Measurements from ENCODE around the gene AIFM1.

DNA sequence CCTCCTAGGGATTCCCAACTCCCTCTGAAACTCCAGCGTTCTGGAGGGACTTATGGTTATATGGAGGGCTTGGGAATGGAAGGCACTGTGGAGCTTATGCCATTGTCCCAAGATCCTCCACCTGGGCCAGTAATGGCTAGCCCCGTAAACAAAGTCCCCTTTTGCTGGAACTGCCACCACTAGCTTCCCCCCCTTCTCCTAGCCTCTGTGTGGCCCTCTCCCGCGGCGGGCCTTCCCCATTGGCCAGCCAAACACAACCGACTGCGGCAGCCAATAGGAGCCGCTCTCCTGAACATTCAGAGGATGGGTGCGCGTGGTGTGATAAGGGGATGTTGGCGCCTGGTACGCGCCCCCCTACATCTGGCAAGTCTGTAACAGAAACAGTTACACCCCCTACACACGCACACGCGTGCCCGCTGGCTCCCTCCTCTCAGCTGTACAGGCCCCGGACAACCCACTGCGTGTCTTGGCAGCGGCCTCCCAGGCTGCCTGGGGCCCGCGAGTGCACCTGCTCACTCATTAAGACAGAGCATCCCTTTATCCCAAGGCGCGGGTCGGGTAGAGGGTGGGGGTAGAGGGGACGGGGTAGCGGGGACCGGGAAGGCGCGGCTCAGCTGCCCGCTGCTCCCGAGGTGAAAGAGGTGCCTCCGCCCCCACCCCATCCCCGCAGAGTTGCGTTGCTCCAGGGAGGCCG is 5.3 kb upstream of the AIFM1 start:
- TF ChIP-seq, protein P1, sequence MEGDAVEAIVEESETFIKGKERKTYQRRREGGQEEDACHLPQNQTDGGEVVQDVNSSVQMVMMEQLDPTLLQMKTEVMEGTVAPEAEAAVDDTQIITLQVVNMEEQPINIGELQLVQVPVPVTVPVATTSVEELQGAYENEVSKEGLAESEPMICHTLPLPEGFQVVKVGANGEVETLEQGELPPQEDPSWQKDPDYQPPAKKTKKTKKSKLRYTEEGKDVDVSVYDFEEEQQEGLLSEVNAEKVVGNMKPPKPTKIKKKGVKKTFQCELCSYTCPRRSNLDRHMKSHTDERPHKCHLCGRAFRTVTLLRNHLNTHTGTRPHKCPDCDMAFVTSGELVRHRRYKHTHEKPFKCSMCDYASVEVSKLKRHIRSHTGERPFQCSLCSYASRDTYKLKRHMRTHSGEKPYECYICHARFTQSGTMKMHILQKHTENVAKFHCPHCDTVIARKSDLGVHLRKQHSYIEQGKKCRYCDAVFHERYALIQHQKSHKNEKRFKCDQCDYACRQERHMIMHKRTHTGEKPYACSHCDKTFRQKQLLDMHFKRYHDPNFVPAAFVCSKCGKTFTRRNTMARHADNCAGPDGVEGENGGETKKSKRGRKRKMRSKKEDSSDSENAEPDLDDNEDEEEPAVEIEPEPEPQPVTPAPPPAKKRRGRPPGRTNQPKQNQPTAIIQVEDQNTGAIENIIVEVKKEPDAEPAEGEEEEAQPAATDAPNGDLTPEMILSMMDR (IDR thresholded peaks at IDR 0.05), result no peak
- TF ChIP-seq POLR2A (IDR thresholded peaks at IDR 0.05) (no peak), EP300 (IDR thresholded peaks at IDR 0.05) (no peak), POLR2AphosphoS5 (IDR thresholded peaks at IDR 0.05) (no peak)
